Lower lobe of right lung (tissue), 2 donors: Measurements from ENCODE around the gene OSBPL8. TPM values are rescaled to one million over a fixed set of nuclear protein-coding genes. Genes with fewer than 3 reads are reported as not detected.

Experiments used
- ATAC-seq, 2 donors: fragments of 200-7000 bp; cut with Tn5 transposase; one replicate each; pipeline ENCODE4 v1.9.1; 2020 to 2022; ENCODE audit warnings: mild to moderate bottlenecking in 2 of 2, moderate library complexity in 2 of 2
- DNase-seq: peaks from one replicate; pipeline ENCODE4 v3.0.0-alpha.2; 2020
- H3K27ac ChIP-seq: fragments of 200-600 bp; one replicate; pipeline ENCODE4 v1.8.0; 2022
- H3K27me3 ChIP-seq: fragments of 200-600 bp; one replicate; pipeline ENCODE4 v1.8.0; 2022; ENCODE audit warnings: low read depth
- H3K36me3 ChIP-seq: fragments of 200-600 bp; one replicate; pipeline ENCODE4 v1.8.0; 2022; ENCODE audit warnings: mild to moderate bottlenecking
- H3K4me1 ChIP-seq: fragments of 200-600 bp; one replicate; pipeline ENCODE4 v1.8.0; 2022
- H3K4me3 ChIP-seq: fragments of 200-600 bp; one replicate; pipeline ENCODE4 v1.8.0; 2022; ENCODE audit warnings: mild to moderate bottlenecking
- H3K9me3 ChIP-seq: fragments of 200-600 bp; one replicate; pipeline ENCODE4 v1.8.0; 2022
- intact Hi-C: fragments of 100-400 bp; cut with DNase I; formaldehyde crosslinking; loops from one replicate; pipeline ENCODE4 v1.11.0; 2022
- total RNA-seq: library from RNA; stranded (reverse); fragmentation: NEBNext Ultra II Directional; extraction: Animal tissue kit (Norgen Biotek cat#: 25700); gene quantifications from one replicate; pipeline ENCODE4 v1.2.1, GENCODE V29; 2021
- TF ChIP-seq, protein P1 (sequence below): fragments of 200-600 bp; IDR thresholded peaks from one replicate; pipeline ENCODE4 v1.8.0; 2022; ENCODE audit warnings: antibody characterized with exemption, mild to moderate bottlenecking
- donor health status: DM: no; HTN: yes; CAD: no; lungs with severe emphysema.

The OSBPL8 gene
- total RNA-seq, 1 donor from 2014 or later, result 82.7 TPM

GRCh38 chr12:76421046-76421445, 138.5 kb downstream of the OSBPL8 start:
- H3K4me3 ChIP-seq, result no peak overlapping the region
- no peaks in the 10 kb centered on the region for H3K27me3 ChIP-seq
- ATAC-seq, result no peak
- H3K4me1 ChIP-seq, result no peaks in the 10 kb centered on the region
- peaks cover 17% of the 10 kb centered on the region for H3K9me3 ChIP-seq
- H3K27ac ChIP-seq, result no peak overlapping the region
- intact Hi-C loops, result no loop called here
- TF ChIP-seq, protein P1, sequence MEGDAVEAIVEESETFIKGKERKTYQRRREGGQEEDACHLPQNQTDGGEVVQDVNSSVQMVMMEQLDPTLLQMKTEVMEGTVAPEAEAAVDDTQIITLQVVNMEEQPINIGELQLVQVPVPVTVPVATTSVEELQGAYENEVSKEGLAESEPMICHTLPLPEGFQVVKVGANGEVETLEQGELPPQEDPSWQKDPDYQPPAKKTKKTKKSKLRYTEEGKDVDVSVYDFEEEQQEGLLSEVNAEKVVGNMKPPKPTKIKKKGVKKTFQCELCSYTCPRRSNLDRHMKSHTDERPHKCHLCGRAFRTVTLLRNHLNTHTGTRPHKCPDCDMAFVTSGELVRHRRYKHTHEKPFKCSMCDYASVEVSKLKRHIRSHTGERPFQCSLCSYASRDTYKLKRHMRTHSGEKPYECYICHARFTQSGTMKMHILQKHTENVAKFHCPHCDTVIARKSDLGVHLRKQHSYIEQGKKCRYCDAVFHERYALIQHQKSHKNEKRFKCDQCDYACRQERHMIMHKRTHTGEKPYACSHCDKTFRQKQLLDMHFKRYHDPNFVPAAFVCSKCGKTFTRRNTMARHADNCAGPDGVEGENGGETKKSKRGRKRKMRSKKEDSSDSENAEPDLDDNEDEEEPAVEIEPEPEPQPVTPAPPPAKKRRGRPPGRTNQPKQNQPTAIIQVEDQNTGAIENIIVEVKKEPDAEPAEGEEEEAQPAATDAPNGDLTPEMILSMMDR, result no peak
- H3K36me3 ChIP-seq, result peaks cover 4% of the 10 kb centered on the region
- no peak for DNase-seq

DNA sequence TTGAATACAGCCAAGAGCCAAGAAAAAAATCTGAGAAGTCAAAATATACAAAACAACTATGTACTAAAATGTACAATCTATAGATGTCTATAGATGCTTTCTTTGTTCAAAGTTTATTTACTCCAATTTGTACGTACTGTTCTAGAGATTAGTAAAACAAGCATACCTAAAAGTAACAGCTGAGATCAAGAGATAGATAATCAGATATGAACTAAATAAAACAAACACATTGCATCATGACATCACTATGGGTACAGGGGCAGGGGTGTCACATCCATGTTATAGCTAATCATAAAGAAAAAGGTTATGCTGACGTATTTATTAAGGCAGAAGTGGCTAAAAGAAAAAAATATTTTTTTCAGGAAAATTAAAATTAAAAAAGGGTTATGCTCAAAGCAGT, 139.3 kb downstream of the OSBPL8 start:
- intact Hi-C loops, result no loop called here
- H3K9me3 ChIP-seq, result peaks cover 11% of the 10 kb centered on the region
- no peaks in the 10 kb centered on the region for H3K27me3 ChIP-seq
- H3K27ac ChIP-seq, result no peak overlapping the region
- H3K36me3 ChIP-seq, result peaks cover 4% of the 10 kb centered on the region
- DNase-seq (no peak), ATAC-seq (no peak)
- H3K4me1 ChIP-seq, result no peaks in the 10 kb centered on the region
- TF ChIP-seq, protein P1, result no peak
- no peak overlapping the region for H3K4me3 ChIP-seq

GRCh38 chr12:76417116-76417515, 142.5 kb downstream of the OSBPL8 start:
- H3K27ac ChIP-seq, result no peak overlapping the region
- no peak for ATAC-seq
- intact Hi-C loops, result no loop called here
- H3K36me3 ChIP-seq, result peaks cover 4% of the 10 kb centered on the region
- TF ChIP-seq, protein P1, result no peak
- H3K9me3 ChIP-seq, result no peaks in the 10 kb centered on the region
- H3K4me3 ChIP-seq, result no peak overlapping the region
- no peaks in the 10 kb centered on the region for H3K27me3 ChIP-seq
- no peak for DNase-seq
- no peaks in the 10 kb centered on the region for H3K4me1 ChIP-seq

- H3K36me3 ChIP-seq, result peaks cover 2% of the 10 kb centered on the region
- no peak overlapping the region for H3K4me3 ChIP-seq
- intact Hi-C loops, result no loop called here
- TF ChIP-seq, protein P1, result no peak
- DNase-seq, result no peak
- no peak for ATAC-seq
- H3K27ac ChIP-seq, result no peak overlapping the region
- H3K9me3 ChIP-seq, result no peaks in the 10 kb centered on the region
- no peaks in the 10 kb centered on the region for H3K4me1 ChIP-seq
- H3K27me3 ChIP-seq, result no peaks in the 10 kb centered on the region
These were observed 146.4 kb downstream of the OSBPL8 start for GRCh38 chr12:76413121-76413520.

- Histone ChIP-seq H3K4me1 (no peaks in the 10 kb centered on the region), H3K9me3 (no peaks in the 10 kb centered on the region), H3K27me3 (no peaks in the 10 kb centered on the region), H3K36me3 (no peaks in the 10 kb centered on the region), H3K27ac (no peak overlapping the region), H3K4me3 (no peak overlapping the region)
- intact Hi-C loops, result no loop called here
- no peak for ATAC-seq
- no peak for DNase-seq
- TF ChIP-seq, protein P1, result no peak
These were observed 148.8 kb downstream of the OSBPL8 start for GRCh38 chr12:76410781-76411180.

DNA sequence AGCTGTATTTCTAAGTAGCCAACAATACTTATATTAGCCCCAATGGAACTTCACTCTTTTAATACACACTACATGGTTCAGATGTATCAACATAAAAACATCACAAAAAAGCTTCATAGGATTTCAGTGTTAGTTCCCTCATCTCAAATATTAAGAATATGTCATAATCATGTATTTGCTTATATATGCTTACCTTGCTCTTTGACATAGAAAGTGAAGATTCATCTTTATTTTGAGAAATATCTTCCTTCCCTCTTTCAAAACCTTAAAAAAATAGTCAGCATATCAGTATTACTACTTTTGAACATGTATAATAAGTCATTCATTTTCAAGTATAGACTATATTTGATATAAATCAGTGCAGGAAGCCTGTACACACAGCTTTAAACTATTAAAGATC, 149.2 kb downstream of the OSBPL8 start:
- no peak overlapping the region for H3K27ac ChIP-seq
- H3K27me3 ChIP-seq, result no peaks in the 10 kb centered on the region
- H3K4me1 ChIP-seq, result no peaks in the 10 kb centered on the region
- TF ChIP-seq, protein P1, result no peak
- no peaks in the 10 kb centered on the region for H3K36me3 ChIP-seq
- intact Hi-C loops, result no loop called here
- no peak for DNase-seq
- no peak for ATAC-seq
- H3K4me3 ChIP-seq, result no peak overlapping the region
- H3K9me3 ChIP-seq, result no peaks in the 10 kb centered on the region
